PC-3 (cell line): ENCODE measurements around the gene ZYX. TPM values are rescaled to one million over a fixed set of nuclear protein-coding genes. Genes with fewer than 3 reads are reported as not detected.

ENCODE experiments used
- ATAC-seq: fragments of 200-7000 bp; cut with Tn5 transposase; 2 replicates; pipeline ENCODE4 v1.9.1; 2020; ENCODE audit warnings: mild to moderate bottlenecking, moderate library complexity
- BruUV-seq: library from RNA; stranded (reverse); fragments of 400-500 nt; replicated peaks from 2 replicates; lab custom pipeline; 2021; lab: Mats Ljungman, UMichigan
- CTCF ChIA-PET: fragments of 300-600 bp; sonication (Branson Sonifier 250); formaldehyde crosslinking; loops from one replicate; lab custom pipeline; 2022; ENCODE audit warnings: antibody characterized with exemption; lab: Charles Lee
- POLR2A ChIA-PET: fragments of 300-600 bp; sonication (Branson Sonifier 250); formaldehyde crosslinking; loops from one replicate; lab custom pipeline; 2022; ENCODE audit warnings: antibody characterized with exemption; ENCODE audit not compliant: unreplicated experiment; lab: Charles Lee
- DNase-seq: peaks from one replicate; pipeline ENCODE4 v3.0.0-alpha.2; 2015
- H2AFZ ChIP-seq: fragments of 300-600 bp; sonication (generic); 2 replicates; pipeline ENCODE4 v1.6.0; 2016; ENCODE audit warnings: antibody characterized with exemption, low read length
- H3F3A ChIP-seq: fragments of 300-600 bp; sonication (generic); one replicate; pipeline ENCODE4 v1.6.0; 2017; ENCODE audit warnings: antibody characterized with exemption, low read length, control low read depth, mild to moderate bottlenecking; ENCODE audit not compliant: unreplicated experiment
- H3K27ac ChIP-seq: fragments of 300-600 bp; sonication (generic); 2 replicates; pipeline ENCODE4 v1.5.1; 2016; ENCODE audit warnings: mild to moderate bottlenecking, low read length
- H3K27me3 ChIP-seq: fragments of 300-600 bp; sonication (generic); 2 replicates; pipeline ENCODE4 v1.6.1; 2016; ENCODE audit warnings: low read length, mixed read lengths
- H3K36me3 ChIP-seq: fragments of 300-600 bp; sonication (generic); 2 replicates; pipeline ENCODE4 v1.6.1; 2016; ENCODE audit warnings: low read depth, mixed run types, low read length, mixed read lengths
- H3K4me1 ChIP-seq: fragments of 300-600 bp; sonication (generic); 2 replicates; pipeline ENCODE4 v1.5.1; 2016; ENCODE audit warnings: low read length; ENCODE audit not compliant: insufficient read depth
- H3K4me2 ChIP-seq: fragments of 300-600 bp; sonication (generic); 2 replicates; pipeline ENCODE4 v1.6.0; 2016; ENCODE audit warnings: low read length
- H3K4me3 ChIP-seq: fragments of 300-600 bp; sonication (generic); 2 replicates; pipeline ENCODE4 v1.5.1; 2016; ENCODE audit warnings: mild to moderate bottlenecking, low read length, mixed read lengths
- H3K79me2 ChIP-seq: fragments of 300-600 bp; sonication (generic); 2 replicates; pipeline ENCODE4 v1.6.1; 2017; ENCODE audit warnings: low read length, mixed read lengths
- H3K9ac ChIP-seq: fragments of 300-600 bp; sonication (generic); 2 replicates; pipeline ENCODE4 v1.6.0; 2016; ENCODE audit warnings: mild to moderate bottlenecking, low read length
- H3K9me2 ChIP-seq: fragments of 300-600 bp; sonication (generic); replicated peaks from 2 replicates; pipeline ENCODE4 v1.6.1; 2016; ENCODE audit warnings: mixed run types, low read length, mixed read lengths
- H3K9me3 ChIP-seq: fragments of 300-600 bp; sonication (generic); 2 replicates; pipeline ENCODE4 v1.6.1; 2016; ENCODE audit warnings: low read length, mixed read lengths
- H4K20me1 ChIP-seq: fragments of 300-600 bp; sonication (generic); 2 replicates; pipeline ENCODE4 v1.6.1; 2016; ENCODE audit warnings: low read length, mixed read lengths
- EZH2 ChIP-seq: fragments of 300-600 bp; sonication (generic); IDR thresholded peaks from one replicate; pipeline ENCODE4 v1.6.1; 2017; ENCODE audit warnings: antibody characterized with exemption, mild to moderate bottlenecking, low read length; ENCODE audit not compliant: unreplicated experiment
- EZH2phosphoT487 ChIP-seq: fragments of 300-600 bp; sonication (generic); IDR thresholded peaks from 2 replicates; pipeline ENCODE4 v1.6.1; 2018; ENCODE audit warnings: mild to moderate bottlenecking, antibody characterized with exemption, low read length, borderline replicate concordance
- intact Hi-C: fragments of 100-400 bp; cut with micrococcal nuclease; formaldehyde crosslinking; loops from 2 replicates; pipeline ENCODE4 v1.9.0; 2023
- total RNA-seq: library from RNA; depleted of rRNA; stranded (reverse); fragments of >200 nt; gene quantifications from 2 replicates; pipeline ENCODE4 v1.2.3, GENCODE V29; 2014
- TF ChIP-seq, protein P1 (sequence below): fragments of 300-600 bp; sonication (generic); conservative IDR thresholded peaks from 2 replicates; pipeline ENCODE4 v1.5.1; 2017; ENCODE audit warnings: antibody characterized with exemption, low read depth, mild to moderate bottlenecking, low read length

ZYX gene
- total RNA-seq, 1 experiment from 2014 or later, result 108 TPM

GRCh38 chr7:143396182-143396581, 15.0 kb downstream of the ZYX start:
- Histone ChIP-seq H2AFZ (no peak overlapping the region), H3K4me1 (no peaks in the 10 kb centered on the region), H3K9me3 (no peaks in the 10 kb centered on the region), H3K27ac (no peak overlapping the region), H3K36me3 (peaks cover 3% of the 10 kb centered on the region; the same call in 1 of the 2 replicates), H3F3A (no peaks in the 10 kb centered on the region), H3K79me2 (no peaks in the 10 kb centered on the region), H3K27me3 (no peaks in the 10 kb centered on the region), H4K20me1 (no peaks in the 10 kb centered on the region), H3K4me3 (no peak overlapping the region), H3K9ac (no peak overlapping the region), H3K9me2 (no peaks in the 10 kb centered on the region), H3K4me2 (no peak overlapping the region)
- CTCF ChIA-PET, result no interaction called here
- POLR2A ChIA-PET, result no interaction called here
- ATAC-seq, result no peak
- TF ChIP-seq EZH2 (no peak), EZH2phosphoT487 (no peak)
- TF ChIP-seq, protein P1, sequence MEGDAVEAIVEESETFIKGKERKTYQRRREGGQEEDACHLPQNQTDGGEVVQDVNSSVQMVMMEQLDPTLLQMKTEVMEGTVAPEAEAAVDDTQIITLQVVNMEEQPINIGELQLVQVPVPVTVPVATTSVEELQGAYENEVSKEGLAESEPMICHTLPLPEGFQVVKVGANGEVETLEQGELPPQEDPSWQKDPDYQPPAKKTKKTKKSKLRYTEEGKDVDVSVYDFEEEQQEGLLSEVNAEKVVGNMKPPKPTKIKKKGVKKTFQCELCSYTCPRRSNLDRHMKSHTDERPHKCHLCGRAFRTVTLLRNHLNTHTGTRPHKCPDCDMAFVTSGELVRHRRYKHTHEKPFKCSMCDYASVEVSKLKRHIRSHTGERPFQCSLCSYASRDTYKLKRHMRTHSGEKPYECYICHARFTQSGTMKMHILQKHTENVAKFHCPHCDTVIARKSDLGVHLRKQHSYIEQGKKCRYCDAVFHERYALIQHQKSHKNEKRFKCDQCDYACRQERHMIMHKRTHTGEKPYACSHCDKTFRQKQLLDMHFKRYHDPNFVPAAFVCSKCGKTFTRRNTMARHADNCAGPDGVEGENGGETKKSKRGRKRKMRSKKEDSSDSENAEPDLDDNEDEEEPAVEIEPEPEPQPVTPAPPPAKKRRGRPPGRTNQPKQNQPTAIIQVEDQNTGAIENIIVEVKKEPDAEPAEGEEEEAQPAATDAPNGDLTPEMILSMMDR, result no peak
- intact Hi-C loops, result no loop called here
- no peak for DNase-seq
- BruUV-seq, result no TSS peak

GRCh38 chr7:143396625-143397556, 15.7 kb downstream of the ZYX start:
- H3K79me2 ChIP-seq, result no peaks in the 10 kb centered on the region
- no peak for ATAC-seq
- no peaks in the 10 kb centered on the region for H3K27me3 ChIP-seq
- no peak overlapping the region for H3K4me3 ChIP-seq
- H3K27ac ChIP-seq, result no peak overlapping the region
- no peaks in the 10 kb centered on the region for H4K20me1 ChIP-seq
- no peak overlapping the region for H2AFZ ChIP-seq
- H3K9me3 ChIP-seq, result no peaks in the 10 kb centered on the region
- ChIA-PET CTCF (no interaction called here), POLR2A (no interaction called here)
- H3K4me1 ChIP-seq, result no peaks in the 10 kb centered on the region
- DNase-seq, result no peak
- intact Hi-C loops, result no loop called here
- H3K36me3 ChIP-seq, result peaks cover 3% of the 10 kb centered on the region; the same call in 1 of the 2 replicates
- BruUV-seq, result no TSS peak
- no peak overlapping the region for H3K9ac ChIP-seq
- TF ChIP-seq, protein P1, result no peak
- TF ChIP-seq EZH2phosphoT487 (no peak), EZH2 (no peak)
- no peaks in the 10 kb centered on the region for H3F3A ChIP-seq
- H3K4me2 ChIP-seq, result no peak overlapping the region
- H3K9me2 ChIP-seq, result no peaks in the 10 kb centered on the region
